ENCODE data around the gene LRRC28. TPM values are rescaled to one million over a fixed set of nuclear protein-coding genes. Genes with fewer than 3 reads are reported as not detected.
A peak's percentile ranks its signal among the peaks of the same experiment; 100 is the strongest.

The LRRC28 gene
- total and polyA plus RNA-seq, 4 donors: 14.5 to 27.5 (median 19.7) TPM

- Histone ChIP-seq H3K9me3 (ENCODE audit: control insufficient read depth, low read length) (no peaks in the 10 kb centered on the region), H3K27ac (ENCODE audit: low read depth in 1 of 2, low read length in 2 of 2) (no peak overlapping the region), H3K4me1 (ENCODE audit: control insufficient read depth in 1 of 2, insufficient read depth in 2 of 2, low read length in 2 of 2) (peaks cover 0 to 5% of the 10 kb centered on the region in 2 donors), H3K36me3 (ENCODE audit: control insufficient read depth in 1 of 2, insufficient read depth in 2 of 2, low read length in 1 of 2) (no peaks in the 10 kb centered on the region), H3K27me3 (ENCODE audit: control insufficient read depth in 1 of 2, insufficient read depth in 2 of 2, low read length in 1 of 2) (no peaks in the 10 kb centered on the region), H3K4me3 (ENCODE audit: low read length in 2 of 2) (no peak overlapping the region)
- DNase-seq (no peak), ATAC-seq (ENCODE audit: low FRiP score) (no peak)
- 35 to 41% methylated on average over 1 of the region's 1 CpG for WGBS, 2 donors
- intact Hi-C loops (cut with DNase I): no loop called here
Observed at GRCh38 chr15:99320374-99321215, 69.3 kb downstream of the LRRC28 start.

DNA sequence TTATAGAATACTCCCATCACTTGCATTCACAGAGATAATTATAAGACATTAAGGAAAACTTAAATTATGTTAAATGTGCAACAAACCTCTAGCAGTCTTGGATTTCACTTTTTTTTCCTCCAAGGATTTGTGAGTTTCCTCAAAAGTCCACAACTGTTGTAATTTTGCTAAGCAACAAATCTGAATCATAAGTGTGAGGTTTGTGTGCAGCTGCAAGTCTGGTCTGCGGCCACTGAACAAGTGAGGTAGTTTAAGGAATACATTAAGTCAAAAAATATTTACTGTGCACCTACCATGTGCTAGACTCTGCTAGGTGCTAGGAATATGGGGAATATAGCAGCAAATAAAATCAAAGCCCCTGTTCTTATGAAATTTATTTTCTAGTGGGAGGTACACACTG lies 70.2 kb downstream of the LRRC28 start:
- Histone ChIP-seq H3K9me3 (ENCODE audit: control insufficient read depth, low read length) (no peaks in the 10 kb centered on the region), H3K4me1 (ENCODE audit: control insufficient read depth in 1 of 2, insufficient read depth in 2 of 2, low read length in 2 of 2) (peaks cover 0 to 5% of the 10 kb centered on the region in 2 donors), H3K27ac (ENCODE audit: low read depth in 1 of 2, low read length in 2 of 2) (no peak overlapping the region), H3K36me3 (ENCODE audit: control insufficient read depth in 1 of 2, insufficient read depth in 2 of 2, low read length in 1 of 2) (no peaks in the 10 kb centered on the region), H3K4me3 (ENCODE audit: low read length in 2 of 2) (no peak overlapping the region), H3K27me3 (ENCODE audit: control insufficient read depth in 1 of 2, insufficient read depth in 2 of 2, low read length in 1 of 2) (no peaks in the 10 kb centered on the region)
- 93 to 100% methylated on average over 1 of the region's 1 CpG for WGBS, 2 donors
- ATAC-seq (ENCODE audit: low FRiP score) (no peak), DNase-seq (no peak)
- intact Hi-C loops (cut with DNase I): no loop called here

DNA sequence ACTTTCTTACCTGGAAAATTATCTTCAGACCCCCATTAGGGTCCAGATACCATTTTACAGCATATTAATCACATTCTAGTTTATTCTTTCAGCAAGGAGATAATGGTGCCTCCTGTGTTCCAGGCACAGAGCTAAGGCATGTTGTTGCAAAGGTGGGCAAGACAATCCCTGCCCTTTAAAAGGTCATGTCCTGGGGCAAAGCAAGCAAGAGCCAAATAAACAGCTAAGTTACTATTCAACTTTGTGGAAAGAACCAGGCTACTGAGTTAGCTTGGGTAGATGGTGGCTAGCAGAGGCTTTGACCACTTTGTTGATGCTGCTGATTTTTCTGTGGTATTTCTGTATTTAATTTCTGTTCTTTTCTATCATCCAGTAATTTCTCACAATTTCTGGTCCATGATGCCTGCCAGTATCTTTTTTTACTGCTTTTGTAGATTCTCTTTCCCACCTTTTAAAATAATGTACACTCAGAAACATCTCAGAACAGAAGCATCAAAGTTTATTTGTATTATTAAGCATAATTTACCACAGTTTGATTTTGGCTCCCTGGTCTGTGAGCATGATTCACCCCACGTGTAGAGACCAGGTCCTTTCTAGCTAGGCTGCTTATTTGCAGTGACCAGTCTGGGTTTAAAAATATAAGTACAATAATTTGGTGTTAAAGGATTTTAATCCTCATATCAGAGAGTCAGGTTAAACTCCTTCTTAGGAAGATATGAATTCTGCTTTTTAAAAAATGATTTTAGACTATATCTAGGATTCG lies 71.5 kb downstream of the LRRC28 start:
- DNase-seq (no peak), ATAC-seq (ENCODE audit: low FRiP score) (no peak)
- Histone ChIP-seq H3K36me3 (ENCODE audit: control insufficient read depth in 1 of 2, insufficient read depth in 2 of 2, low read length in 1 of 2) (no peaks in the 10 kb centered on the region), H3K4me3 (ENCODE audit: low read length in 2 of 2) (no peak overlapping the region), H3K4me1 (ENCODE audit: control insufficient read depth in 1 of 2, insufficient read depth in 2 of 2, low read length in 2 of 2) (peaks cover 0 to 3% of the 10 kb centered on the region in 2 donors), H3K27me3 (ENCODE audit: control insufficient read depth in 1 of 2, insufficient read depth in 2 of 2, low read length in 1 of 2) (no peaks in the 10 kb centered on the region), H3K9me3 (ENCODE audit: control insufficient read depth, low read length) (no peaks in the 10 kb centered on the region), H3K27ac (ENCODE audit: low read depth in 1 of 2, low read length in 2 of 2) (no peak overlapping the region)
- 56 to 57% methylated on average over 2 of the region's 2 CpGs for WGBS, 2 donors
- intact Hi-C loops (cut with DNase I): no loop called here

DNA sequence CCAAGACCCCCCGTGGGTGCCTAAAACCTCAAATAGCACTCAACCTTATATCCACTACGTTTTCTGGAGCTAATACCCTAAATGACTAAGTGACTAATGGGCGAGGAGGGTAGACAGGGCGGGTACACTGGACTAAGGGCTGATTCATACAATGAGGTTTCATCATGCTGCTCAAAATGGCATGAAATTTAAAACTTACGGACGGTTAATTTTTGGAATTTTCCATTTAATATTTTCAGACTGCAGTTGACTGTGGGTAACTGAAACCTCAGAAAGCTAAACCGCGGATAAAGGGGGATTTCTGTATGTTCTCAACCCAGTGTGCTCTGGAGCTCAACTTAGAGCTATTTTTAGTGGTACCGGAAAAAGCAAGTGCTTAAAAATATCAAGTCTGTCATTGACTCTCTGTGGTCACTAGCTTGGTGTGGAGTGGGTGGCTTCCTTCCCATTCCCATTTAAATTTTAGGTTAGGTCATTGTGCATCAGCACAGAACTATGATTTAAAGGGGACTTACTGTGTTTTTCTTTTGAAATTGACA lies 72.9 kb downstream of the LRRC28 start:
- ATAC-seq (ENCODE audit: low FRiP score) (peak; percentile 74), DNase-seq (peak in 1 of 2 donors; percentile 56)
- Histone ChIP-seq H3K36me3 (ENCODE audit: control insufficient read depth in 1 of 2, insufficient read depth in 2 of 2, low read length in 1 of 2) (no peaks in the 10 kb centered on the region), H3K4me3 (ENCODE audit: low read length in 2 of 2) (peak overlapping the region in 1 of 2 donors; percentile 18), H3K27me3 (ENCODE audit: control insufficient read depth in 1 of 2, insufficient read depth in 2 of 2, low read length in 1 of 2) (no peaks in the 10 kb centered on the region), H3K9me3 (ENCODE audit: control insufficient read depth, low read length) (no peaks in the 10 kb centered on the region), H3K27ac (ENCODE audit: low read depth in 1 of 2, low read length in 2 of 2) (peak overlapping the region in 1 of 2 donors; percentile 25), H3K4me1 (ENCODE audit: control insufficient read depth in 1 of 2, insufficient read depth in 2 of 2, low read length in 2 of 2) (peaks cover 0 to 3% of the 10 kb centered on the region in 2 donors)
- intact Hi-C loops (cut with DNase I): no loop called here
- 14 to 29% methylated on average over 9 of the region's 9 CpGs for WGBS, 2 donors

DNA sequence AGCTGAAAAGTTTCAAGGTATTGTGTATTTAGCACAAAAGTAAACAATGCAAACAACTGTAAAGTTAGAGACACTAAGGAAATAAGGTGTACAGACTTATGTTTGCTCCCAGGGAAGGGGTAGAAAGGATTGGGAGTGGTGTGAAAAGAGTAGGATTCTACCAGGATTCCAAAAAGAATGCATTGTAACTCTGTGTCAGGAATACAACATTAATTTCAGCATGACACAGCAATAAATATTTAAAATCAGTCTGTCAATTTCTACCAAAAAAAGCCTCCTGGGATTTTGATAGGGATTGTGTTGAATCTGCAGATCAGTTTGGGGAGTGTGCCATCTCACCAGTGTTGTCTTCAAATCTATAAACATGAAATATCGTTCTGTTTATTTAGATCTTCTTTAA lies 73.4 kb downstream of the LRRC28 start:
- no peak overlapping the region for H3K4me3 ChIP-seq (ENCODE audit: low read length in 2 of 2)
- ATAC-seq (ENCODE audit: low FRiP score) (no peak), DNase-seq (no peak)
- H3K4me1 ChIP-seq (ENCODE audit: control insufficient read depth in 1 of 2, insufficient read depth in 2 of 2, low read length in 2 of 2): peaks cover 0 to 3% of the 10 kb centered on the region in 2 donors
- no peaks in the 10 kb centered on the region for H3K27me3 ChIP-seq (ENCODE audit: control insufficient read depth in 1 of 2, insufficient read depth in 2 of 2, low read length in 1 of 2)
- intact Hi-C loops (cut with DNase I): no loop called here
- H3K27ac ChIP-seq (ENCODE audit: low read depth in 1 of 2, low read length in 2 of 2): no peak overlapping the region
- 99 to 100% methylated on average over 1 of the region's 1 CpG for WGBS, 2 donors
- no peaks in the 10 kb centered on the region for H3K9me3 ChIP-seq (ENCODE audit: control insufficient read depth, low read length)
- no peaks in the 10 kb centered on the region for H3K36me3 ChIP-seq (ENCODE audit: control insufficient read depth in 1 of 2, insufficient read depth in 2 of 2, low read length in 1 of 2)

- Histone ChIP-seq H3K9me3 (ENCODE audit: control insufficient read depth, low read length) (no peaks in the 10 kb centered on the region), H3K4me3 (ENCODE audit: low read length in 2 of 2) (no peak overlapping the region), H3K27me3 (ENCODE audit: control insufficient read depth in 1 of 2, insufficient read depth in 2 of 2, low read length in 1 of 2) (no peaks in the 10 kb centered on the region), H3K27ac (ENCODE audit: low read depth in 1 of 2, low read length in 2 of 2) (no peak overlapping the region), H3K4me1 (ENCODE audit: control insufficient read depth in 1 of 2, insufficient read depth in 2 of 2, low read length in 2 of 2) (peaks cover 0 to 3% of the 10 kb centered on the region in 2 donors), H3K36me3 (ENCODE audit: control insufficient read depth in 1 of 2, insufficient read depth in 2 of 2, low read length in 1 of 2) (no peaks in the 10 kb centered on the region)
- DNase-seq (no peak), ATAC-seq (ENCODE audit: low FRiP score) (no peak)
- intact Hi-C loops (cut with DNase I): no loop called here
- 96 to 100% methylated on average over 1 of the region's 1 CpG for WGBS, 2 donors
Observed at GRCh38 chr15:99326235-99326634, 75.0 kb downstream of the LRRC28 start.

DNA sequence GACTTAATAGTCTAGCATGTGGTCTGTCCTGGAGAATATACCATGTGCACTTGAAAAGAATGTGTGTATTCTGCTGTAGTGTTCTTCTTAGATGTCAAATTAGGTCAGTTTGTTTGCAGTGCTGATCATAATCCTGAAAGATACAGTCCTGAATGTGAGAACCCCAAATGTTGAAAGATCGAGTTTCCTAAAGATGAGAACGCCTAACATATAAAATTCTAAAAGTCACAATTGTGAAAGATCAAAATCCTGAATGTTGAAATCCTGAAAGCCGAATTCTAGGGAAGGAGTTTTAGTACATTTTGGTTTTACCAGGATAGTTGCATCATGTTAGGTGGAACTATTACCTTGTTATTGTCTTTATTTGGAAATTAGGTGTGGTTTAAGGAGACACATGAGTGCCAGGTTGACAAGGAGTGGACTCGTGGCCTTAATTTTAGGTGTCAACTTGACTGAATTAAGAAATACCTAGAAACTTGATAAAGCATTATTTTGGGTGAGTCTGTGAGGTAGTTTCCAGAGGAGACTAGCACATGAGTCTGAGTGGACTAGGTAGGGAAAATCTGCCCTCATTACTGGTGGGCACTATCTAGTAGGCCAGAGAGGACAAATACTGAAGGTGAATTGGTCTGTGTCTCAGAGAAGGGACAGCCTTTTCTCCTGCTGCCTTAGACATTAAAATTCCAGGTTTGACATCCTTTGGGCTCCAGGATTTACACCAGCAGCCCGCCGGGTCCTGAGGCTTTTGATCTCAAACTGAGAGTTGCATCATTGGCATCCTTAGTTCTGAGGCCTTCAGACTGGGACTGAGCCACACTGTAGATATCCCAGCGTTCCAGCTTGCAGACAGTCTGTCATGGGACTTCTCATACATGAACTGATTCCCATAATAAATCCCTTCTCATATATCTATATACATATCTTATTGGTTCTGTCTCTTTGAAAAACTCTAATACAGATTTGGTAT lies 77.1 kb downstream of the LRRC28 start:
- Histone ChIP-seq H3K27me3 (ENCODE audit: control insufficient read depth in 1 of 2, insufficient read depth in 2 of 2, low read length in 1 of 2) (no peaks in the 10 kb centered on the region), H3K9me3 (ENCODE audit: control insufficient read depth, low read length) (no peaks in the 10 kb centered on the region), H3K36me3 (ENCODE audit: control insufficient read depth in 1 of 2, insufficient read depth in 2 of 2, low read length in 1 of 2) (no peaks in the 10 kb centered on the region), H3K27ac (ENCODE audit: low read depth in 1 of 2, low read length in 2 of 2) (no peak overlapping the region), H3K4me1 (ENCODE audit: control insufficient read depth in 1 of 2, insufficient read depth in 2 of 2, low read length in 2 of 2) (no peaks in the 10 kb centered on the region), H3K4me3 (ENCODE audit: low read length in 2 of 2) (no peak overlapping the region)
- DNase-seq (no peak), ATAC-seq (ENCODE audit: low FRiP score) (no peak)
- WGBS, 2 donors: 94 to 95% methylated on average over 7 of the region's 7 CpGs
- intact Hi-C loops (cut with DNase I): no loop called here

- H3K27me3 ChIP-seq (ENCODE audit: control insufficient read depth in 1 of 2, insufficient read depth in 2 of 2, low read length in 1 of 2): no peaks in the 10 kb centered on the region
- H3K4me1 ChIP-seq (ENCODE audit: control insufficient read depth in 1 of 2, insufficient read depth in 2 of 2, low read length in 2 of 2): peaks cover 0 to 2% of the 10 kb centered on the region in 2 donors
- intact Hi-C loops (cut with DNase I): no loop called here
- H3K27ac ChIP-seq (ENCODE audit: low read depth in 1 of 2, low read length in 2 of 2): no peak overlapping the region
- DNase-seq: no peak
- H3K9me3 ChIP-seq (ENCODE audit: control insufficient read depth, low read length): no peaks in the 10 kb centered on the region
- no peak for ATAC-seq (ENCODE audit: low FRiP score)
- WGBS, 2 donors: 92 to 99% methylated on average over 2 of the region's 2 CpGs
- no peak overlapping the region for H3K4me3 ChIP-seq (ENCODE audit: low read length in 2 of 2)
- H3K36me3 ChIP-seq (ENCODE audit: control insufficient read depth in 1 of 2, insufficient read depth in 2 of 2, low read length in 1 of 2): no peaks in the 10 kb centered on the region
Observed at GRCh38 chr15:99331381-99331780, 80.1 kb downstream of the LRRC28 start.

Measured in aorta (tissue), 5 donors.